Motor neuron (in vitro differentiated cells): ENCODE results near the gene OPRPN. TPM values are rescaled to one million over a fixed set of nuclear protein-coding genes. Genes with fewer than 3 reads are reported as not detected.

ENCODE experiments used
- ATAC-seq, 8 experiments: fragments of 200-7000 bp; cut with Tn5 transposase; replicated peaks in 6 of 8; 2 replicates each; pipeline ENCODE4 v1.8.0; 2021; ENCODE audit warnings: mild to moderate bottlenecking in 8 of 8, moderate library complexity in 8 of 8
- H3K27ac ChIP-seq, 2 donors: fragments of 250-450 bp; sonication (Bioruptor Pico); 2 replicates each; pipeline ENCODE4 v1.9.0; 2021; ENCODE audit warnings: antibody characterized with exemption in 2 of 2, mild to moderate bottlenecking in 2 of 2, moderate library complexity in 1 of 2
- H3K4me1 ChIP-seq, 2 donors: fragments of 250-450 bp; sonication (Bioruptor Pico); replicated peaks in 1 of 2; 2 replicates each; pipeline ENCODE4 v1.6.1; 2021; ENCODE audit warnings: antibody characterized with exemption in 2 of 2, mild to moderate bottlenecking in 2 of 2, moderate library complexity in 1 of 2
- H3K4me3 ChIP-seq, 5 donors: fragments of 250-450 bp; sonication (Bioruptor Pico); 2 replicates each; pipeline ENCODE4 v1.9.0; 2021; ENCODE audit warnings: antibody characterized with exemption in 5 of 5, mild to moderate bottlenecking in 5 of 5, moderate library complexity in 4 of 5
- WGBS, 10 experiments: fragments of 450-650 bp; shearing (Covaris generic); methylation state at CpG; one replicate each; pipeline ENCODE4 v1.0.0; 2022; 5-methylcytosine and 5-hydroxymethylcytosine counted together
- in situ Hi-C, 9 experiments: fragments of 400-800 bp; cut with MboI; loops; one replicate each; pipeline ENCODE4 v1.15.0; 2021; ENCODE audit warnings: low sequenced_read_pairs in 9 of 9, low pct_unique_long_range_greater_than_20kb in 2 of 9; ENCODE audit not compliant: unreplicated experiment in 9 of 9
- total RNA-seq, 8 experiments: library from RNA; unstranded; fragments of 300-600 nt; gene quantifications; 2 replicates each; pipeline versions ENCODE4 v1.2.3 to v1.2.4, GENCODE V29; 2022

The OPRPN gene
- 1 to 10 TPM in 1 of 8 experiments, under 1 TPM in 3, not detected in 4; 0.41 to 2.5 (median 0.51) TPM for total RNA-seq

GRCh38 chr4:70397580-70397979, at the start of gene OPRPN:
TSS of gene OPRPN (plus strand) at chr4:70397940. CDS start at chr4:70399286, 1,346 bp downstream.
- Histone ChIP-seq H3K27ac (no peak within 1 kb of the TSS), H3K4me3 (no peak within 1 kb of the TSS), H3K4me1 (no peaks in the 10 kb centered on the region)
- in situ Hi-C loops = no loop called here
- ATAC-seq = no peak

GRCh38 chr4:70356185-70356584, 41.6 kb upstream of the OPRPN start:
- in situ Hi-C loops = no loop called here
- ATAC-seq = no peak
- H3K27ac ChIP-seq = no peak overlapping the region
- WGBS, 10 experiments = 0 to 100% (median 80%) methylated on average over 1 of the region's 1 CpG; no CpG with 5 or more reads in 7 of the 10 experiments
- no peaks in the 10 kb centered on the region for H3K4me1 ChIP-seq
- no peak overlapping the region for H3K4me3 ChIP-seq

- Histone ChIP-seq H3K4me3 (no peak overlapping the region), H3K4me1 (no peaks in the 10 kb centered on the region), H3K27ac (no peak overlapping the region)
- ATAC-seq = no peak
- in situ Hi-C loops = no loop called here
- 0 to 35% (median 22%) methylated on average over 2 to 3 of the region's 3 CpGs; no CpG with 5 or more reads in 1 of the 10 experiments for WGBS, 10 experiments
Measured at GRCh38 chr4:70359115-70359661, 38.6 kb upstream of the OPRPN start.

- in situ Hi-C loops = no loop called here
- whole genome bisulfite sequencing, 10 experiments = 17 to 100% (median 82%) methylated on average over 1 to 3 of the region's 3 CpGs
- no peak for ATAC-seq
Measured at GRCh38 chr4:70360460-70360859, 37.3 kb upstream of the OPRPN start, which contains the start of gene SMR3A. TSS of gene SMR3A (plus strand) at chr4:70360760. CDS start at chr4:70362116, 1,356 bp downstream.

GRCh38 chr4:70364002-70364401, 33.7 kb upstream of the OPRPN start:
- H3K4me1 ChIP-seq = no peaks in the 10 kb centered on the region
- in situ Hi-C loops = no loop called here
- 15 to 100% (median 92%) methylated on average over 3 to 5 of the region's 5 CpGs for WGBS, 10 experiments
- H3K4me3 ChIP-seq = no peak overlapping the region
- no peak overlapping the region for H3K27ac ChIP-seq
- ATAC-seq = no peak

More at GRCh38 chr4:70360460-70360859, 37.3 kb upstream of the OPRPN start, which contains the start of gene SMR3A:
- no peak within 1 kb of the TSS for H3K4me3 ChIP-seq
- no peak within 1 kb of the TSS for H3K27ac ChIP-seq
- H3K4me1 ChIP-seq = no peaks in the 10 kb centered on the region

- WGBS, 10 experiments = 0 to 67% (median 24%) methylated on average over 1 to 2 of the region's 2 CpGs
- Histone ChIP-seq H3K4me1 (no peaks in the 10 kb centered on the region), H3K27ac (no peak overlapping the region), H3K4me3 (no peak overlapping the region)
- peak in 3 of 8 experiments; percentile 50 to 93 (median 54) for ATAC-seq
- in situ Hi-C loops = no loop called here
Measured at GRCh38 chr4:70365479-70365878, 32.3 kb upstream of the OPRPN start.

GRCh38 chr4:70367813-70368212, 29.9 kb upstream of the OPRPN start:
- no peaks in the 10 kb centered on the region for H3K4me1 ChIP-seq
- WGBS, 10 experiments = 11 to 100% (median 71%) methylated on average over 1 of the region's 1 CpG; no CpG with 5 or more reads in 3 of the 10 experiments
- H3K27ac ChIP-seq = no peak overlapping the region
- no peak for ATAC-seq
- H3K4me3 ChIP-seq = no peak overlapping the region
- in situ Hi-C loops = no loop called here

- ATAC-seq = peak in 2 of 8 experiments; percentile 88 to 99
- in situ Hi-C loops = no loop called here
- 11 to 90% (median 81%) methylated on average over 1 to 4 of the region's 4 CpGs for WGBS, 10 experiments
Measured at GRCh38 chr4:70371987-70372386, 25.8 kb upstream of the OPRPN start.

GRCh38 chr4:70372760-70373159, 25.0 kb upstream of the OPRPN start:
- in situ Hi-C loops = no loop called here
- 0 to 89% (median 82%) methylated on average over 2 to 3 of the region's 3 CpGs; no CpG with 5 or more reads in 2 of the 10 experiments for WGBS, 10 experiments
- H3K4me1 ChIP-seq = no peaks in the 10 kb centered on the region
- no peak overlapping the region for H3K4me3 ChIP-seq
- ATAC-seq = no peak
- no peak overlapping the region for H3K27ac ChIP-seq

More at GRCh38 chr4:70371987-70372386, 25.8 kb upstream of the OPRPN start:
- H3K27ac ChIP-seq = no peak overlapping the region
- H3K4me3 ChIP-seq = no peak overlapping the region
- H3K4me1 ChIP-seq = no peaks in the 10 kb centered on the region

- Histone ChIP-seq H3K27ac (no peak overlapping the region), H3K4me1 (no peaks in the 10 kb centered on the region), H3K4me3 (no peak overlapping the region)
- 0 to 100% (median 76%) methylated on average over 2 to 3 of the region's 3 CpGs; no CpG with 5 or more reads in 1 of the 10 experiments for WGBS, 10 experiments
- in situ Hi-C loops = no loop called here
- ATAC-seq = peak in 4 of 8 experiments; percentile 14 to 57 (median 40)
Measured at GRCh38 chr4:70380578-70380977, 17.2 kb upstream of the OPRPN start.

- Histone ChIP-seq H3K4me1 (no peaks in the 10 kb centered on the region), H3K4me3 (no peak within 1 kb of the TSS), H3K27ac (no peak within 1 kb of the TSS)
- in situ Hi-C loops = no loop called here
- WGBS, 10 experiments = 4 to 89% (median 79%) methylated on average over 3 to 5 of the region's 5 CpGs
- ATAC-seq = no peak
Measured at GRCh38 chr4:70382691-70383181, 15.0 kb upstream of the OPRPN start, which contains the start of gene SMR3B. TSS of gene SMR3B (plus strand) at chr4:70383131. CDS start at chr4:70384511, 1,380 bp downstream.

- WGBS, 10 experiments = 0 to 83% (median 58%) methylated on average over 1 to 2 of the region's 2 CpGs
- Histone ChIP-seq H3K4me1 (no peaks in the 10 kb centered on the region), H3K27ac (no peak overlapping the region), H3K4me3 (no peak overlapping the region)
- no peak for ATAC-seq
- in situ Hi-C loops = no loop called here
Measured at GRCh38 chr4:70392057-70392776, 5.5 kb upstream of the OPRPN start.

GRCh38 chr4:70399319-70399718, 1.6 kb downstream of the OPRPN start:
- H3K27ac ChIP-seq = no peak overlapping the region
- WGBS, 10 experiments = 0 to 100% (median 45%) methylated on average over 1 of the region's 1 CpG; no CpG with 5 or more reads in 3 of the 10 experiments
- no peak for ATAC-seq

More at GRCh38 chr4:70399319-70399718, 1.6 kb downstream of the OPRPN start:
- Histone ChIP-seq H3K4me1 (no peaks in the 10 kb centered on the region), H3K4me3 (no peak overlapping the region)
- in situ Hi-C loops = no loop called here
